GM18870 (cell line): ENCODE measurements around the gene CES2.
"Not testable (repeated sequence)": the region's sequence is repeated elsewhere in the genome, so short reads cannot be mapped to it uniquely, and the experiment has no call there.

Experiments used
- ATAC-seq: cut with Tn5 transposase; IDR thresholded peaks from one replicate; pipeline ENCODE4 v1.9.1; 2021; ENCODE audit warnings: moderate library complexity; ENCODE audit not compliant: unreplicated experiment

Gene CES2

DNA sequence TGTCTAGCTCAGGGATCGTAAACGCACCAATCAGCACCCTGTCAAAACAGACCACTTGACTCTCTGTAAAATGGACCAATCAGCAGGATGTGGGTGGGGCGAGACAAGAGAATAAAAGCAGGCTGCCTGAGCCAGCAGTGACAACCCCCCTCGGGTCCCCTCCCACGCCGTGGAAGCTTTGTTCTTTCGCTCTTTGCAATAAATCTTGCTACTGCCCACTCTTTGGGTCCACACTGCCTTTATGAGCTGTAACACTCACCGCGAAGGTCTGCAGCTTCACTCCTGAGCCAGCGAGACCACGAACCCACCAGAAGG is 39.6 kb downstream of the CES2 start:
- ATAC-seq = not testable (repeated sequence)

DNA sequence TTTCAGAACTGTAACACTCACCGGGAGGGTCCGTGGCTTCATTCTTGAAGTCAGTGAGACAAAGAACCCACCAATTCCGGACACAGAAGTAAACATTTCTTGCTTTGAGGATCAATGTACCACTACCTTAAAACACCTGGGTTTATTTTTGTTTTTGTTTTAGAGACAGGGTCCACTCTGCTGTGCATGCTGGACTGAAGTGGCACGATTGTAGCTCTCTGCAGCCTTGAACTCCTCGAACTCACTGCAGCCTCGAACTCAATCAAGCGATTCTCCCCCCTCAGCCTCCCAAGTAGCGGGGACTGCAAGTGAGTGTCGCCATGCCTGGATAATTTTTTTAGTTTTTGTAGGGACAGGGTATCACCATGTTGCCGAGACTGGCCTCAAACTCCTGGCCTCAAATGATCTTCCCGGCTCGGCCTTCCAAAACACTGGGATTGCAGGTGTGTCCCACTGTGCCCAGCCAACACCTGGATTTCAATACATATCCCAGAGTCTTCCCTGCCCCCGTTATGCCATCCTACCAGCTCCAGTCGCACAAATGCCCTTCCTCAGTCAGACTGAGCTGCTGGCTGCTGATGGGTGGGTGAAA is 40.1 kb downstream of the CES2 start:
- ATAC-seq = no peak

DNA sequence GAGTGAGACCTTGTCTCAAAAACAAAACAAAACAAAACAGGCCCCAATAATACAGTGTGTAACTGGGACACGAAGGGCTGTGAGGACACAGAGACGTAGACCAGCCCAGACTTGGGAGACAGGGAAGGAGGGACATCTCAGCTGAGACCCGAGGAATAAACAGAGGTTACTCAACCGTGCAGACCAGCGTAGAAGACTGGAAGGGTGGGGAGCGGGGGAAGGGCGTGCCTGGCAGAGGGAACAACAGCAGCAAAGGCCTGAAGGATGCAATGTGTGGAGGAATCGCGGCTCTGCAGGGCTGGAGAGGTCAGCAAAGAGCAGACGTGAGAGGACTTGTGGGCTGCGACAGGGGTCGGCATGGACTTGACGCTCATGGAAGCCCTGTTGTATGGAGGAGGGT is 41.4 kb downstream of the CES2 start:
- ATAC-seq = no peak

DNA sequence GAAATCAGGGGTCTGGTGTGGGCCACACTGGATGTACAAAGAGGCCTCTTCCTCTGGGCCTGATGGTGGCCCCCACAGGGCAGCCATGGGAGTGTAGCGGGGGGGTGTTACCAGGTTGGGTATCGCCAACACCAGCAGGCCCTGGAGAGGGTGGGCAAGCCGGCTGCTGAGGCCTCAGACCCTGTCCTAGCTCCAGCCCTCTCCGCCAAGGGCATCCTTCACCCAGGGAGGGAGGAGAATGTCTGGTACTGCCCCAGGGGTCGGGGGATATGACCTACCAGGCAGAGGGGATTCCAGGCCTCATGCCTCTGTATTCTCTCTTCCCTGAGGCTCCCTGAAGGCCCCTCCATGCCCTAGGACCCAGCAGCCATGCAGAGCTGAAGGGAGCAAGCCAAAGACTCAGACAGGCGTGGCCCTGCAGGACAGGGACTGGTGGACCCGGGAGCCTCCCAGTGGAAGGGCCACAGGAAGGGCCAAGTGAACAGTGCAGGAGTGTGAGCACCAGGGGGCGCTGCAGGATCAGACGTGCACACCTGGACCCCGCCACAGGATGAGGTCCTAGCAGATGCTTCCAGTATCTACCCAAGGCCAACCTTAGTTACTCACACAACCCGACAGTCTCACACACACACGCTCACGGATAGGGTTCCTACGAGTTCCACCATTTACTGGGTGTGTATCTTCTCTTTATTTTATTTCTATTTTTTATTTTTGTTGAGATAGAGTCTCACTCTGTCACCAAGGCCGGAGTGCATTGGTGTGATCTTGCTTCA is 42.2 kb downstream of the CES2 start:
- ATAC-seq = no peak

DNA sequence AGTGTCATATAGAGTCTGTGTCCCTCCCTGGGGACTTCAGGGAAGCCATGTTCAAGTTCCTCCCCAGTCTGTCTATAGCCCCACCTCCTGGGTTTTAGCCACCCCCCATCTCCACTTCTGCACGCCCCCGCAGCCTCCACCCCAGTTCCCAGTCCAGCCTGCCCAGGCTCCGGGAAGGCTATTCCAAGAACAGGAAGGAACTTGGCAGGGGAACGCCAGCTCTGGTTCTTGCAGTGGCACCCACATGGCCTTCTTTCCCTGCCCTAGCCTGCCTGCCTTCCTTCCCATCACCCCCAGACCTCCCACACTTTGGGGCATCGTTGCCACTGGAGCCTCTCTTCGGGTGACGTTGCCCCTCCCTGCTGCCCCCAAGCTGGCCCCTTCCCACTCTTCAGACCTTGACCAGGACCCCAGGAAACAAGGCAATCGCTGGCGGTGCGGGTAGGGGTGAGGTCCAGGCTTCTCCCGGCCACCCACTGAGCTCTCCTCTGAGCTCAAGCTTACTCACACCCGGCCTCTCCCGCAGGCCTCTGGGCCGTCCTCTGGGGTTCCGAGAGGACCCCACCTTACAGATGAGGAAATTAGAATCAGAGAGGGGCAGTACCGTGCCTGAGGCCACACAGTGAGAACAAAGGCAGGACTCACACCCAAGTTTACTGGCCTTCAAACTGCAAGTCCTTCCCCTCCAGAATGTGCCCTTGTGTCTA is 43.8 kb downstream of the CES2 start:
- ATAC-seq = no peak

DNA sequence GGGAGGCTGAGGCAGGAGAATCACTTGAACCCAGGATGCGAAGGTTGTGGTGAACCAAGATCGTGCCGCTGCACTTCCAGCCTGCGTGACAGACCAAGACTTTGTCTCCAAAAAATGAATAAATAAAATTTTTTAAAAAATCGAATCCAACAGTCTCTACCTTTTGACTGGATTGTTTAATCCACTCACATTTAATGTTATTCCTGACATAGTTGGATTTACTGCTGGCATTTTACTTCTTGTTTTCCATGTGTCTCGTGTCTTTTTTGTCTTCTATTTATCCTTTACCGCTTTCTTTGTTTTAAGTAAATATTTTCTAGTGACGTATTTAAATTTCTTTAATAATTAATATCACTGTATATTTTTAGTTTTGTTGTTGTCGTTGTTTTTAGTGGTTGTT is 47.7 kb downstream of the CES2 start:
- no peak for ATAC-seq

DNA sequence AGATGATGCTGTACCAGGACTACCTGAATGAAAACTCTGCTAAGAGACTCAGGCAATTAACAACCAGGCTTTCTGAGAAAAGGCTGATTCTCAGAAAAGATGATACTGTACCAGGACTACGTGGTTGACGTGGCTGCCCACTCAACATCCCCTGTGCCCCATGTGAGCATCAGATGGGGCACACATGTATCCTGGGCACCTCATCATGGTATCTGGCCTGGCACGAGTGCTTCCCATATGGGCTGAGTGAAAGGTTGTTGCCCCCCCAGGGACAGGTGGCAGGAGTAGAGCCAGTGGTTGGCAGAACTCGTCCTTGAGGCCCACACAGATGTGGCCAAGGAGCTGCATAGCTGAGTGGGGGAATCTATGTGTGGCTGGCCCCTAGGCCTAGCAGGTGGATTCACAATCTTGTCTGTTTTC is 49.6 kb downstream of the CES2 start:
- no peak for ATAC-seq

DNA sequence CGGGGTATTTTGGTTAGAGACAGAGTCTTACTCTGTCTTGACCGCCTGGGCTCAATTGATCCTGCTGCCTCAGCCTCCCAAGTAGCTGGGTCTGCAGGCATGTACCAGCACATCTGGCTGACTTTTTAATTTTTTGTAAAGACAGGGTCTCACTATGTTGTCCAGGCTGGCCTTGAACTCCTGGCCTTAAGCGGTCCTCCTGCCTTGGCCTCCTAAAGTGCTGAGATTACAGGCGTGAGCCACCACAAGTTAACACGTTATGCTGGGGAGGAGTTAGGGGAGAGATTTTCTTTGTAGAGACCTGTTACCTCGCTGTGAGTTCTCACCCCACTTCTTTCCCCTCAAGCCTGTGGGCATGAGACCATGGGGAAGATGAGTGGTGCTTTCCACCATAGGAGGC is 51.2 kb downstream of the CES2 start:
- no peak for ATAC-seq

DNA sequence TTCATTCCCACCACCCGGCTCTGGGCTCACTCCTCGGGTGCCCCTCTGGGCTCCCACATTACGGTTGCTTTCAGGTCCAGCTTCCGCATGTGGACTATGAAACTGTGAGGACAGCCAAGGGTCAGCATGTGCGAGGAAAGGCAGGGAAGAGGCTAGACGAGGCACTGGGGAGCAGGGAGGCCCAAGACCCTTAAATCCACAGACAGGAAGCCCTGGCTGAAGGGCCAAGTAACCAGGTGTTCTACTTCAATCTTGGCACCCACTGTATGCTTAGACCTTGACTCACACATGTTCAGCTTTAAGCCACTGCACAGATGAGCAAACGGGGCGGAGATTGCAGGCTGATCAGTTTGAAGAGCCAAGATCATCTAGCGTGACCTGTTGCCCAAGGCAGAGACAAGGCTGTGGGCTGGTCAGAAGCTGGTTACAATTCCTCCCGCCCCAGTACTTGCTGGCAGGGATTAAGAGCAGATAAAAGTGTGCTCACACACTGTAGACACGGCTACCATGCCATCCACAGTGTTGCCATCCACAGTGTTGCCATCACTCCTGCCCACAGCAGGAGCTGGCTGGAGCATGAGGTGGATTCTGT is 53.0 kb downstream of the CES2 start, which contains the start of gene CES4A:
Gene CES4A, plus strand, starts transcription at position 393 of the 592 bp plus-strand sequence. Its CDS starts 184 bp downstream, at position 577.
- ATAC-seq = no peak

DNA sequence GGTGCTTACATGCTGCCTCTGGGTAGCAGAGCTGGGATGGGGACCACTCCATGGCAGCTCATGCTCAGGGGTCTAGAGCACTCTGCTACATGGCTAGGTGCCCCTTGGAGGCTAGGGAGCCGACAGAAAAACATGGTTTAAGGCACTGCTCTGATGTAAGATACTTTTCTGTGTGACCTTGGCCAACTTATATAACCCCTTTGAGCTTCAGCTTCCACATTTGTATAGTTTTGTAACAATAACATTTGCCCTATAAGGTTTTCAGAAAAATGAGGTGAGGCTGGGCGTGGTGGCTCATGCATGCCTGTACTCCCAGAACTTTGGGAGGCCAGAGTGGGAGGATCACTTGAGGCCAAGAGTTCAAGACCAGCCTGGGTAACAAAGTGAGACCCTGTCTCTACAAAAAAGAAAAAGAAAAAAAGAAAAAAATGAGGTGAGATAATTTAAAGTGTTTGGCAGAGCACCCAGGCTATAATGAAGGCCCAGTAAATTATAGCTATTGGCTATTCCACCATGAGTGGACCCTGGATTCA is 56.3 kb downstream of the CES2 start:
- ATAC-seq = no peak

DNA sequence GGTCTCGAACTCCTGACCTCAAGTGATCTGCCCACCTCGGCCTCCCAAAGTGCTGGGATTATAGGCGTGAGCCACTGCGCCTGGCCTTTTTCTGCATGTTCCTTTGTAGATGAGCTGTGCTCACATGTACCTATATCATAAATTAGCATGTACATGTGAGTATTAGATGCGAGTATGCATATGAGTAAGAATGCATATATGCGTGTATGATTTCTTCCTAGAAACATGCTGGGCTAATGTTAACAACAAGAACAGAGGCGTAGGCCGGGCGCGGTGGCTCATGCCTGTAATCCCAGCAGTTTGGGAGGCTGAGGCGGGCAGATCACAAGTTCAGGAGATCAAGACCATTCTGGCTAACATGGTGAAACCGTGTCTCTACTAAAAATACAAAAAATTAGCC is 58.2 kb downstream of the CES2 start:
- ATAC-seq = not testable (repeated sequence)
